ENCODE data around the gene ALG1.
"Not testable (repeated sequence)": the region's sequence is repeated elsewhere in the genome, so short reads cannot be mapped to it uniquely, and the experiment has no call there.

ALG1 gene

DNA sequence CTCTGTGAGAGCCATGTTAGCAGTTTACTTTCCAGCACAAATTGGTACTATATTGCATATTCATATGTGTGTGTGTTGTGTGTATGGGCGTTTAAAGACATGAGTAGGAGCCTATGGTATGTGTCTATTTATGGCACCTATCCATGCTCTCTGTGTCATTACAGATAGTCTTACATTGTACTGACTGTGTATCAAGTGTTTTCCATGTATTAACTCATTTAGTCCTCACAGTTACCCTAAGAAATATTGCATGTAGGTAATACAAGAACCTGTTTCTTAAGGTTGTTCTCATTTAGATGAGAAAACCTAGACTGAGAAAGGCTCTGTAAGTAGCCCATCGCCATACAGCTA lies 1.6 kb downstream of the ALG1 start:
- DNase-seq (ENCODE audit: low read depth in 2 of 2) = no peak

DNA sequence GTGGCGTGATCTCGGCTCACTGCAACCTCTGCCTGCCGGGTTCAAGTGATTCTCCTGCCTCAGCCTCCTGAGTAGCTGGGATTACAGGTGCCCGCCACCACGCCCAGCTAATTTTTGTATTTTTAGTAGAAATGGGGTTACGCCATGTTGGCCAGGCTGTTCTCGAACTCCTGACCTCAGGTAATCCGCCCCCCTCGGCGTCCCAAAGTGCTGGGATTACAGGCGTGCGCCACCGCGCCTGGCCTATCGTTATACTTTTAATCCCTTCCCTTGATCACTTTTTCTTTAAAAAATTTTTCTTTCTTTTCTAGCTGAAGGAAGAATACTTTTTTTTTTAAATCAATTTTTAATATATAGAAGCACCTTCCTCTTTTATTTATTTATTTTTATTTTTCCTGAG lies 2.1 kb downstream of the ALG1 start:
- not testable (repeated sequence) for DNase-seq (ENCODE audit: low read depth in 2 of 2)

DNA sequence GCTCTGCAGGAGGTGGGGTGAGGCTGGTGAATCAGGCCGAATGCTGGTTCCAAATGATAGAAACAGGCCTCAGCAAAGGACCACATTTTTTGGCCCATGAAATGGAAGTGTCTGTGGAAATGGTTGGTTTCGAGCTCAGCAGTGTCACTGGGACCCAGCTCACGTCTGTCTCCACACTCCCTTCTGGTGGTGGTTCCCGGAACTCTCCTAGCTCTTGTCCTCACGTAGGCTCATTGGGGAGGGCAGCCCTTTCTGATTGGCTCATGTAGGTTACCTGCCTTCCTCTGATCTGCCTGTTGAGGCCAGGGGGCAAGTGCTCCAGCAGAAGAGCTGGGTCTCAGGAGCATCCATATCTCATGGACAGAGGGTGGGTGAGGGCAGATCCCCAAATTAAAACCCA lies 4.0 kb downstream of the ALG1 start:
- no peak for DNase-seq (ENCODE audit: low read depth in 2 of 2)

DNA sequence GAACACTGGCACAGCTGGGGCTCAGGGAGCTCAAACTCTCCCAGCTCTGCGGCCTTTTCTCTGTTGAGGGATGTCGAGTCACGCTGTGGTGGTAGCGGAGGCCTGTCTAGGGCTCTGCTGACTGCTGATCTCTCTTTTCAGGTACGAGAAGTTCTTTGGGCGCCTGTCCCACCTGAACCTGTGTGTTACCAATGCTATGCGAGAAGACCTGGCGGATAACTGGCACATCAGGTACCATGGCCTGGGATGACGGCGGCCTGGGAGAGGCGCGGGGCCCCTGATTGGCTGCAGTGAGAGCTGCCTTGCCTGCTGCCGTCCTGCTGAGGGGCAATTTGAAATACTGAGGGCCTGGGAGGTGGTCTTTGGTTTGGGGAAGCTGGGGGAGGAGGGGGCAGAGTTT lies 5.7 kb downstream of the ALG1 start:
- DNase-seq (ENCODE audit: low read depth in 2 of 2) = no peak

DNA sequence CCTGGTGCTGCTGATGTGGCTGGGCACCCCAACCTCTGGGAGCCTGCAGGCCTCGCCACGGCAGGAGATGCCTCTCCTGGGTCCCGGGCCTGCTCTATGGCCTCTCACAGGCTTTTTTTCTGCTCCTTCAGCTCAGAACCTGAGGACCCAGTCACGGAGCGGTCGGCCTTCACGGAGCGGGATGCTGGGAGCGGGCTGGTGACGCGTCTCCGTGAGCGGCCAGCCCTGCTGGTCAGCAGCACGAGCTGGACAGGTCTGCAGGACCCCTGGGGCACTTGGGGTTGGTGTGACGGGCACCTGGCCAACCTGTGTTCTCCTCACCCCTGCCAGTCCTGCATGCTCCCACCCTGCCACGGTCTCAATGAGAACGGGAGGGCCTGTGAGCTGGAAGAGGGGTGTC lies 7.0 kb downstream of the ALG1 start:
- no peak for DNase-seq (ENCODE audit: low read depth in 2 of 2)

DNA sequence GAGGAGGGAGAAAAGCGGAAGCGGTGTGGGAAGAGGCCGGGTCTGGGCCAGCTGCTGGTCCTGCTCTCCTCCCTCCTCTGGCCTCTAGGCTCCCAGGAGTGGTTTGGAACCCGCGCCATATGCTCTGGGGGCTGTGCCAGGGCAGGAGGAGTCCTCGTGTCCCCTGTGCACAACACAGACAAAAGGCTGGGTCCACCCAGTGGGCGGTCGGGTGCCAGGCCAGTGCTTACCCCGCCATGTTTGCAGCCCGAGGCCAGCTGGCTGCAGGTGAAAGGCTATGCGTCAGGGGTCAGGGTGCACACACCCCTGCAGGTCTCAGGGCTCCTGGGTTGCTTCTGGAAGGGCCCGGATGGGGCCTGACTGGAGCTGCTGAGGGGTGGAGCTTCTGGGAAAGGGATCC lies 8.8 kb downstream of the ALG1 start:
- not testable (repeated sequence) for DNase-seq (ENCODE audit: low read depth in 2 of 2)

DNA sequence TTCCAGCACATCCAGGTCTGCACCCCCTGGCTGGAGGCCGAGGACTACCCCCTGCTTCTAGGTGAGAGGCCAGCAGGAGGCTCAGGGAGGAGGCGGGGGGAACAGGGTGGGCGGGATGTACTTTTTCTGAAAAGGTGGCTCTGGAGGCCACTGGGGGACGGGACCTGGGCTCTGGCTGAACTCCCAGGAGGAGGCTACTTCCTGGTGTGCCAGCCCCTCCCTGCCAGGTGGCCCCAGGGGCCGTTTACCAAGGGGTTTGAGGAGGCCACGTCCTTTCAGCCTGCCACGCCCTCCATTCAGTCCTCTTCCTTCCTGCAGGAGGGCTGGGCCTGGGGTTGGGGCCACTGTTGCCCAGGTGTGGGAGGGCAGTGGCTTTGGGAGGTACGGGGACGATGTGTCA lies 9.4 kb downstream of the ALG1 start:
- DNase-seq (ENCODE audit: low read depth in 2 of 2) = not testable (repeated sequence)

DNA sequence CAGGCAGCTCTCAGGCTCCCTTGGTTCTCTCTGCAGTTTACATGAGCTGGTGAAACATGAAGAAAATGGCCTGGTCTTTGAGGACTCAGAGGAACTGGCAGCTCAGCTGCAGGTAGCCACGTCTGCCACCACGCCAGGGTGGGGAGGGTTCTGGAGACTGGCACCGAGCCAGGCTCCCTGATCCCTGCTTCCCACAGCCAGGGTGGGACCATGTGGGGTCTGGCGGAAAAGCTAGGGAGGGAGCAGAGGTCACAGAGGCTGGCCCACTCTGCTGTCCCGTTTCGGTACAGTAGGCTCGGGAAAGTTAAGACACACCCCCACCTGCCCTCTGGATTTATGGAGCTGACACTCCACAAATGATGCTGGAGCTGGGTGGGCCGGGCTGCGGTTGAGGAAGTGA lies 12.0 kb downstream of the ALG1 start:
- not testable (repeated sequence) for DNase-seq (ENCODE audit: low read depth in 2 of 2)

DNA sequence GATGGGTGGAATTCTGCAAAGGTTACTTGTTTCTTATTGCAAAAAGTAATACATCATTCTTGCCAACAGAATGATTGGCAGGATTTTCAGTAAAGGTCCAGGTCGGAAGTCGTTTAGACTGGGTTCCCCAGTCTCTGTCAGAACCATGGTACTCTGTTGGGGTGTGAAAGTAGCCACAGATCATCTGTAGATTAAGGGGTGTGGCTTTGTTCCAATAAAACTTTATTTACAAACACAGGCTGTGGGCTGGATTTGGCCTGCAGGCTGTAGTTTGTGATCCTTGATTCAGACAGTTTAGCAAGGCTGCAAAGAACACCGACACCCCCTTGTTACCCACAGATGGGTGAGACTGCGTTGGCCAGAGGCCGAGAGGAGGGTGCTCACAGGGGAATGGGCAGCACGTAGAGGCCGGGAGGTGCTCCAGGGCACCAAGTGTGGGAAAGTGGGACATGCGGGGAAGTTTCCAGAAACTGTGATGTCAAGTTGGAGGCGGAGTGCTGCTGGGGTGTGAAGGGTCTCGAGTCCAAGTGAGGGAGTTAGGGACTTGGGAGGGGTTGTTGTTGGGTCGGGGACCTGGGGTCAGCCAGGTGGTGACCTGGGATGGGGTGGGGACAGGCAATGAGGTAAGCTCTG lies 12.6 kb downstream of the ALG1 start:
- not testable (repeated sequence) for DNase-seq (ENCODE audit: low read depth in 2 of 2)

DNA sequence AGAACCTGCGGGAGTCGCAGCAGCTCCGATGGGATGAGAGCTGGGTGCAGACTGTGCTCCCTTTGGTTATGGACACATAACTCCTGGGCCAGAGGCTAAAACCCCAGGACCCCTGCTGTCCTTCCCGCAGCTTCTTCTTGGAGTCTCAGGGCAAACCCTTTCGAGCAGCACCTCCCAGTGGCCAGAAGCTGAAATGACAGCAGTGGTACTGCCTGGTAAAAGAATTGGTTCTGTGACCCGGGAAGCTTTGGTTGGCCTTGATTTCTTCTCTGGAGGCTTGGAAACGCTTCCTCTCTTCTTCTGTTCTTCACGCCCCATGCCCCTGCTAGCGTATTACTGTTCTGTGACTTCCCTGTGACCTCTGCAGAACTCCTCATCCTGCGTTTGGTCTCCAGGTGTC lies 13.2 kb downstream of the ALG1 start:
- peak; percentile 7 to 29 for DNase-seq (ENCODE audit: low read depth in 2 of 2)

DNA sequence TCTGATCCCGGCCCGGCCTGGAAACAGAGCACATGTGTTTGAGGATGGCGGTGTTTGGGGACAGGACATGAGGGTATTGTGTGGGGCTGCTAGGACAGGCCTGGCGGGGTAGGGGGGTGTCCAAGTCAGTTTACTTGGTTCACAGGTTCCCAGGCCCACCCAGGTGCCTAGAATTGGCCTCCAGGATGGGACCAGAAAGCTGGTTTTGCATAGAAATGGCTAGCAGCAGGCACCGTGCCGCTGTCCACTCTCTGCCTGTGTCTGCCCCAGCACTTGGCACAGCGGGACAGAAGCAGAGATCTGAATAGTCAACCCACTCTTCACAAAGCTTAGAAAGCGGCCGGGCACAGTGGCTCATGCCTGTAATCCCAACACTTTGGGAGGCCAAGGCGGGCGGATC lies 14.1 kb downstream of the ALG1 start:
- DNase-seq (ENCODE audit: low read depth in 2 of 2) = not testable (repeated sequence)

DNA sequence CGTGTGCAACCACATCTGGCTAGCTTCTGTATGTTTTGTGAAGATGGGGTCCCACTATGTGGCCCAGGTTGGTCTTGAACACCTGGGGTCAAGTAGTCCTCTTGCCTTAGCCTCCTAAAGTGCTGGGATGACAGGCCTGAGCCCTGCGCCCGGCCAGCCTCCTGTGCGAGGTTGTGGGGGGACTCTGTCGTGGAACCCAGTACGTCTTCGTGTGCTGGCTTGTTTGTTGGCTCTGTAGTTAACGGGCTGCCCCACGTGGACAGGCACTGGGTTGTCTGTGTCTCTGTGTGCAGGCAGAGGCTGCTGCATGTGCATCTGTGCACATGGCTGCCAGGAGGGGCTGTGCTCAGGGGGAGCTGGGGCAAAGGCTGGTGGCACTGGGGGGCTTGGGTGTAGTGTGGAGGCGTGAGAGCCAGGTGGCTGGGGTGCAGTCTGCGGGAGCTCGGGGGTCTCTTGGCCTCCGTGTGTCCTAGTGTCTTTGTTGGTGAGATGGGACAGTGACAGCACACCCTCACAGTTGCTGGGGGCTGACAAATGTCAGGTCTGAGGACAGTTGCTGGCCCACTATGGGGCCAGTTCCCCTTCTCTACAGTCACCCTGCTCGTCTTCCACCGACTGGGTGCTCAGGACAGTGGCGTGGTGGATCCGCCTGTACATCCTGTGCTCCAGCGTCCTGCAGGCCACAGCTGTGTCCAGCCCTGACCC lies 16.6 kb downstream of the ALG1 start:
- DNase-seq (ENCODE audit: low read depth in 2 of 2) = not testable (repeated sequence)

DNA sequence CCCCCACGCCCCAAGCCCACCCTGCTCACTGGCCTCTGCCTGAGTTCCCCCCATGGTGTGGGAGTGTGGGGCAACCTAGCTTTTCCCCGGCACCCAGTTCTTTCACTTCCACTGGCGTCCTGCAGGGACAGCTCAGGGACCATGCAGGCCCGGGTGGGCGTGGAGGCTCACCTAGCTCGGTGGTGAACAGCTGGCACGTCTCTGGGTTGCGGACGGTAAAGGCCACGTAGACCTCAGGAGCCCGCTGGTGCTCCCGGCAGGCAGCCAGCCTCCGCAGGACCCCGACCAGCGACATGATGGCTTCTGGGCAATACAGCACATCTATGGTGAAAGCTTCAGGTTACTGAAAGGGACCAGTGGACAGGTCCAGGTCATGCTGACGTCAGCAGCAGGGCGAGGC lies 17.3 kb downstream of the ALG1 start:
- not testable (repeated sequence) for DNase-seq (ENCODE audit: low read depth in 2 of 2)

DNA sequence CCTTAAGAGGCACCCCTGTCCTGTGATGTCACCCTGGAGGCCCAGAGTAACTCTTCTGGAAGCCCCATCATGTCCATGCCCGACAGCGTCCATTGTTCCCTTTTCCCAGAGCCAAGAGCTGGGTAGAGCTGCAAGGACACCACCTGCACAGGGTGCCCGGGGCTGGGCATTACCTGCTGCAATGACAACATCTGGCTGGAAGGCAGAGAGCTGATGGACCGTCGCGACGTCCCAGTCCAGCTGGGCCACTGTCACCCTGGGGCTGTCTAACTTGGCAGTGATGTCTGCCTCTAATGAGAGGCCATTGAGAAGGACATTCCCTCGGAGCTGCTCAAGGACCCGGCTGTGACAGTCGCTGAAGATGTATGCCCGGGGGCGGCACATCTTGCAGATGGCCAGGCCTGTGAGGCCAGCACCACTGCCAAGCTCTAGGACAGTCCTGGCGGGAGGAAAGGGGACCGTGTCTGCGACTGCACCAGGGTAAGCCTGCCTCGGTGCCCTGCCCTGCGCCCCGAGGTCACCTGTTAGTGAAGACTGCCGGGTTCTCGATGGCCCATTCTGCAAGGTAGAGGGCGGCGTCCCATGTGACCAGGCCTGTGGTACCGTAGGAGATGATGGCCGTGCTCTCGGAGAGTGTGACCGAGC lies 18.4 kb downstream of the ALG1 start:
- DNase-seq (ENCODE audit: low read depth in 2 of 2) = not testable (repeated sequence)

DNA sequence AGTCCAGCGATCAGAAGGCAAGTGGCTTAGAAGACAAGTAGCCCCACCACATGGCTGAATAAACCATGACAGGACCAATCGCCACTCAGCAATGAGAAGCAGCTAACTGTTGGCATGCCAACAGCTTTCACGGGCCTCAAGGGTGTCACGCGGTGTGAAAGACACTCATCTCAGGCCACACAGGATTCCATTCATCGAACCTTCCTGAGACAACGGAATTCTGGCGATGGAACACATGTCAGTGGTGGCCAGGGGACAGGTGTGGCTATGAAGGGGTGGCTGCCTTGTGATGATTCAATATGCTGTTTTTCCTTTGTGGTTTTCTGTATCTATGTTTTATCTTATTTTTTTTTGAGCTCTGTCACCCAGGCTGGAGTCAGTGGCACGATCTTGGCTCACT lies 18.9 kb downstream of the ALG1 start:
- not testable (repeated sequence) for DNase-seq (ENCODE audit: low read depth in 2 of 2)

DNA sequence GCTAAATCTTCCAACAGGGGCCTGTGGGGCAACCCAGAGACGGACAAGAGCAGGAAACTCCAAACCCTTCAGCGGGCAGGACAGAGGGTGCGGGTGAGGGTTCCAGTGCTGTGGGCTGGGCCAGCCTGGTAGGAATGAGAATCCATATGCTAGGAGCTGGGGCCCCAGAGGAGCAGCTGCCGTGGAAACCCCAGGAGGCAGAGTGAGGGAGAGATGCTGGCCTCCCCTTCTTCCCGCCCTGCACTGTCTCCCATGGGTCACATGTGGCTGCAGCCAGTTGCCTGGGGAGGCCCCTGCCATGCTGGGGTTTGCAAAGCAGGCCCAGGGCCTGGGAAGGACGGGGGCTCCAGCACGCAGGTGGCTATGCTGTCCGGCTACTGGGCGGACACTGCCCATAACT lies 21.4 kb downstream of the ALG1 start:
- not testable (repeated sequence) for DNase-seq (ENCODE audit: low read depth in 2 of 2)

DNA sequence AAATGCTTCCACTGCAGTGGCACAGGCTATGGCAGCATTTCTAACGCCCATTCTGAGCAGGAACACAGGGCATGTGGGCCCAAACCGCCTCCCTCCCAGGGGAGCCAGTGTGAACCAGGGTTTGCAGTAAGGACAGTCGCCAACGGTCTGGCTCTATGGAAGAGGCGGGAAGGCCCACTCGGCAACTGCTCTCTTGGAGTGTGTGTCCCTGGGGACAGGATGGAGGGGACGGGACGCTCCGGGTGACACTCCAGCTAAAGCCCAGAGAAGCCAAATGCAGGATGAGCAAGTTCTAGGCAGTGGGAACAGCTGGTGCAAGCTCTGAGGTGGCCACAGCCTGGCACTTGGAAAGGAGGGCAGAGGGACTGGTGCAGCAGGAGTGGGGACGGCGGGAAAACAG lies 22.1 kb downstream of the ALG1 start:
- not testable (repeated sequence) for DNase-seq (ENCODE audit: low read depth in 2 of 2)

DNA sequence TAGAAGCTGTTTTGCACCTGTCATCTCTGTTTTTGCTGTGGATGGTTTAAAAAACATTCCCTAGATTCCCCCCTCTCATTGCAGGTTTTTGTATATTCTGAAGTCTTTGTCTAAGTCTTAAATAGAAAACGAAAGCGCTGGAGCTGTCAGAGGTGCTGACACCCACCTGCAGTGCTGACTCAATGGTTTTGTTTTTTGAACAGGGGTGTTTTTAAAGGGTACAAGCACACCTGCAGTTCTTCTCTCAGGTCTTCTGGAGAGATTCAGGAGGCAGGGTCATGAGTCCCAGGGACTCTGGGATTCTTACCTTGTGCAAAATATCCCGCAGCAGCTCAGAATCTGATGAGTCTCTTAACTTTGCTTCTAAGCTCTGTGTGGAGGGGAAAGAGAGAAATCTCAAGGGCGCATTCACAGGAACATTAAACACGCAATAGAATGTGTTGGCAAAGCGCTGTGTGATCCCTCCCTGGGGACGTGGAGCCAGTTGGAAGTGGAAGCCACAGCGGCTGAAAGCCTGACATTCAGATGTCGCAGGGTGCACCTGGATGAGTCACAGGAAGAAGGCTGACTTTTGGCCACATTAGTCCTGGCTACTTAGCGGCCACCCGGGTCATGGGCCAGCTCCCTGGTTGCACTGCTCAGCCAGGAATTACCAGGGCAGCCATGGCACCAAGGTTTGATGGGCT lies 23.6 kb downstream of the ALG1 start:
- not testable (repeated sequence) for DNase-seq (ENCODE audit: low read depth in 2 of 2)

DNA sequence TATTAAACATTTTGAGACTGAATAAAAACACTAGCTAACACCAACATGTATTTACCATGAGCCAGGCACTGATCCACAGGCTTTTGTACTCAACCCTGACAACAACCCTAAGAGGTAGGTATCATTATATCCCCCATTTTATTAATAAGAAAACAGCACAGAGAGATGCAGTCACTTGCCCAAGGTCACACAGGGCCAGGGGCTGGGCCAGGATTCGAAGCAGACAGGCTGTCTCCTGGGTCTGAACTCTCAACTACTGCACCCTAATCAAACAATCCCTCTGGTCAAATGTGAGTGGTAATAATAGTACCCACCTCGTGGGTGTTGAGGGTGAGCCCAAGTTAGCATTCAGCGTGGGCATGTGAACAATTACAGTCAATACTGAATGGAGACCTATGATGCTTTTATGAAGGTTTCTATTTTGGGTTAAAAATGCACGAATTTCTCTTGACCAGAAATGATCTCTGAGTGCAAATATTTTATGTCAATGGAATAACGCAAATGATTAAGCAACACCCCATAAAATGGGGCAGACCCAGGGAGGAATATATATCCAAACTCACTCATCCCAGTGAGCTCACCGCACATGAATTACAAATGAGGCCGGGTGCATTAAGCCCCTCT lies 24.9 kb downstream of the ALG1 start:
- DNase-seq (ENCODE audit: low read depth in 2 of 2) = not testable (repeated sequence)

DNA sequence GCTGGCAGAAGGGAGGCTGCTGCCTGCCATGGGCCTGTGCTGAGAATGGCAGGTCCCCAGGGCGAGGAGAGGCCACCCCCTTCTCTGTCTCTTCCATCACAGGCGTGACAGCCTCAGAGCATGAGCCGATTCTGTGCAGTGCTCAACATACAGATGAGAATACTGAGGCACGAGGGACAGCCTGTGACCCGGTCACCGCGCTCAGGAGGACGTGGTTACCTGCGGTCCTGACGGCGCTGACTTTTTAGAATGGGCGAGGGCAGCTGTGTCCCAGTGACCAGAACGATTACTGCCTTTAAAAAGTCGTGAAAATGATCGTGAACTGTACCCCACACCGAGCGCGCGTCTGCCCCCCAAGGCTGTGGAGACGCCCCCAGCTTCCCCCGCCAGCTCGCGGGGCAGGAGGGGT lies 25.4 kb downstream of the ALG1 start:
- DNase-seq (ENCODE audit: low read depth in 2 of 2) = peak in 1 of 2 donors; percentile 9

DNA sequence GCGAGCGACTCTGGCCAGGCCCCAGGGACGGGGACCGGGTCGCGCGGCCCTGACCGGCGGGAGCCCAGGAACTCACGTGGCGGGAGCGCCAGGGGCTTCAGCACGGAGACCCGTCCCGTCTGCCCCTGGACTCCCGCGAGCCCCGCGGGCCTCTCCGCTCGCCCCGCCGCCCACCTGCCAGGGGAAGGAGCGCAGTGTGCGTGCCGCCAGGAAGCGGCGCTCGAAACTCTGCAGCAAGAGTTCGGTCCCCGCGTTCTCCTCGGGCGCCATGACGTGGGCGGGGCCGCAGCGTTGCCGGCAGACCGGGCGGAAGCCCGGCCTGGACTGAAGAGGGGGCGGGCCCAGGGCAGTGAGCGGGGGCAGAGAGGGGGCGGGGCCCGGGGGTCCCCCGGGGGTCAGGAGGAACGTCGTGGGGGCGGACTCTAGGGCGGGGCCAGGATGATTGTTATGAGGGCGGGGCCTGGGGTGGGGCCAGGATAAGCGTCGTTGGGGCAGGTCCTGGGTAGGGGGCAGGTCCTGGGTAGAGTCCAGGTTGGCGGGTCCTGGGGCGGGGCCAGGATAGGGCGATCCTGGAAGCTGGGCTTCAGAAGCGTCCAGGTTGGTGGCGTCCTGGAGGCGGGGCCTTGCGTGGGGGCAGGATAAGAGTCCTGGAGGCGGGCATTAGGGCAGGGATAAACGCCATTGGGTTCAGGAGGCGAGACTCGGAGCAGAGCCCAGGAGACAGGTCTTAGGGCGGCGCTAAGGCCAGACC lies 26.0 kb downstream of the ALG1 start, which contains the start of gene EEF2KMT:
EEF2KMT (minus strand) TSS at position 326 of the 751 bp plus-strand sequence; CDS start at position 270, 56 bp downstream.
- peak; percentile 82 to 84 for DNase-seq (ENCODE audit: low read depth in 2 of 2)
